GM21723 (cell line): ENCODE measurements around the gene METAP2.
"Not testable (repeated sequence)": the region's sequence is repeated elsewhere in the genome, so short reads cannot be mapped to it uniquely, and the experiment has no call there.

ENCODE experiments used
- ATAC-seq: cut with Tn5 transposase; IDR thresholded peaks from one replicate; pipeline ENCODE4 v1.9.1; 2021; ENCODE audit warnings: mild to moderate bottlenecking, moderate library complexity; ENCODE audit not compliant: unreplicated experiment

METAP2 gene

GRCh38 chr12:95462081-95462480 lies 11.9 kb upstream of the METAP2 start:
- no peak for ATAC-seq

DNA sequence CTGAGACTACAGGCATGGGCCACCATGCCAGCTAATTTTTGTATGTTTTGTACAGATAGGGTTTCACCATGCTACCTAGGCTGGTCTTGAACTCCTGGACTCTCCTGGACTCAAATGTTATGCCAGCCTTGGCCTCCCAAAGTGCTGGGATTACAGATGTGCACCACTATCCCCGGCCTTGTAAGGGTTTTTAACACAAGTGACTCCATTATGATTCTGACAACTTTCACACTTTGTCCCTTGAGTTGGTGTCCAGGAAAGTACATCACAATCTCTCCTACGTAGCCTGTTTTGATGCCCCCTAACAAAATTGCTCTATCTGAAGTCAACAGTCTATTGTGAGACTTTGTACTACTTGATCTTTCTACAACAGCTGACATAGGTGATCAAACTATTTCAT lies 11.4 kb upstream of the METAP2 start:
- ATAC-seq = no peak

- no peak for ATAC-seq
Observed at GRCh38 chr12:95463050-95463449, 10.9 kb upstream of the METAP2 start.

GRCh38 chr12:95463776-95464175 lies 10.2 kb upstream of the METAP2 start:
- ATAC-seq = not testable (repeated sequence)

DNA sequence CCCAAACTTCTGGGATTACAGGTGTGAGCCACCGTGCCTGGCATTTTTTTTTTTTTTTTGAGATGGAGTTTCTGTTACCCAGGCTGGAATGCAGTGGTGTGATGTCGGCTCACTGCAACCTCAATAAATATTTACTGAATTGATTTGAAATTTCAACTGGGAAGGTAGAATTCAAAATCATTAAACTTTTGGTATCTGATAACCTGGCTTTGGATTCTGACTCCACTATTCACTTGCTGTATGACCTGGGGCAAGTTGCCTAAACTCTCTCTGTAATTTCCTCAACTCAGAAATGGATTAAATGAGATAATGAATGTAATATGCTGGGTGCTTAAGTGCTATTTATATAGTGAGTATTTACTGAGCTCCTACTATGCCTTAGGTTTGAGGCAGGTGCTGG lies 8.7 kb upstream of the METAP2 start:
- no peak for ATAC-seq

- no peak for ATAC-seq
Observed at GRCh38 chr12:95470300-95470699, 3.7 kb upstream of the METAP2 start.

DNA sequence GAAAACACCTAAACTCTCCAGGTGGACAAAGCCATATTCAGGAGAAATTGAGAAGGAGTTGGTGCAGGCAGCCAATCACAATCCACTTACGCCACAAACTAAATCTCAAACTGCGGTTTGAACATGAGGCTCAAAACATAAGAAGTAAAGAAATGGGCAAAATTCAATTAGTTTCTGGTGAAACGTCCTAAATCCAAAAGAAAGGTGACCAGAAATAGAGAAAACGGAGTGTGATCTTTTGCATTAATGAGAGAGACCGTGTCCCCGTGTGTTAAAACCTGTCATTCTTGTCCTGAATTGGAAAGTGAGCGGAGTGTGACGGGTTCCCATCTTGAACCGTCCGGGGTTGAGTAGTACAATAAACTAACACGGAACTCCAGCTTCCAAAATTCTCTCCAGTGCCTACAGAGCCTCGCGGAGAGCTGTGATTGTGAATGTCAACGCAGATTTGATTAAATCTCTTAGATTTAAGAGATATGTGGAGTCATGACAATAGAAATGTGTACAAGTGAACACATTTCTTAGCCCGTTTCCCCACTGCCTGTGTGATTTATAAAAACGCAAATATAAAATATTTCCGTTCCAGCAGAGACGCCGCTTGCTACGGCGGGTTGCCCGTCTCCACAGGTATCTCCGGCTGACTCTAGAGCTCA lies 595 bp upstream of the METAP2 start:
- ATAC-seq = peak; percentile 51

- ATAC-seq = peak; percentile 4
Observed at GRCh38 chr12:95474660-95474958, 657 bp downstream of the METAP2 start.

GRCh38 chr12:95480230-95480629 lies 6.3 kb downstream of the METAP2 start:
- peak; percentile 49 for ATAC-seq

DNA sequence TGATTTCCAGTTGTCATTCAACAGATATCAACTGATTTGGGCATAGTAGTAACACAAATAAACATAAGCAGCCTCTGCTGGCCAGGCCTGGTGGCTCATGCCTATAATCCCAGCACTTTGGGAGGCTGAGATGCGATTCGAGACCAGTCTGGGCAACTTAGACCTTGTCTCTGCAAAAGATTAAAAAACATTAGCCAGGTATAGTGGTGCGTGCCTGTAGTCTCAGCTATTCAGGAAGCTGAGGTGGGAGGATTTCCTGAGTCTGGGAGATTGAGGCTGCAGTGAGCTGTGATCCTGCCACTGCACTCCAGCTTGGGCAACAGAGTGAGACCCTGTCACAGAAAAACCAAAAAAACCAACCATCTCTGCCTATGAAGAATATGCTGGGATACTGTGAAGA lies 7.1 kb downstream of the METAP2 start:
- no peak for ATAC-seq

- ATAC-seq = no peak
Observed at GRCh38 chr12:95481888-95482287, 7.9 kb downstream of the METAP2 start.

DNA sequence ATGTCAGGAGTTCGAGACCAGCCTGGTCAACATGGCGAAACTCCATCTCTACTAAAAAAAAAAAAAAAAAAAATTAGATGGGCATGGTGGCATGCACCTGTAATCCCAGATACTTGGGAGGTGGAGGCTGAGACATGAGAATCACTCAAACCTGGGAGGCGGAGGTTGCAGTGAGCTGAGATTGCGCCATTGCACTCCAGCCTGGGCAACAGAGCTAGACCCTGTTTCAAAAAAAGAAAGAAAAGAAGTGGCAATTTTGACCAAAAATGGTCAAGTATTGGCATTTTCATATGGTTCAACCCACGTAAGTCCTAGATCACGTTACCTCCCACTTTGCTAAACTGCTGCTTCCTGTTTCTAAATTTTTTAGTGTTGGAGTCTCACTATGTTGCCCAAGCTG lies 8.6 kb downstream of the METAP2 start:
- ATAC-seq = not testable (repeated sequence)

GRCh38 chr12:95484524-95484923 lies 10.6 kb downstream of the METAP2 start:
- no peak for ATAC-seq

GRCh38 chr12:95487024-95487423 lies 13.1 kb downstream of the METAP2 start:
- no peak for ATAC-seq

- ATAC-seq = no peak
Observed at GRCh38 chr12:95492462-95492861, 18.5 kb downstream of the METAP2 start.

- ATAC-seq = no peak
Observed at GRCh38 chr12:95494888-95495287, 20.9 kb downstream of the METAP2 start.

GRCh38 chr12:95495433-95495832 lies 21.5 kb downstream of the METAP2 start:
- no peak for ATAC-seq

DNA sequence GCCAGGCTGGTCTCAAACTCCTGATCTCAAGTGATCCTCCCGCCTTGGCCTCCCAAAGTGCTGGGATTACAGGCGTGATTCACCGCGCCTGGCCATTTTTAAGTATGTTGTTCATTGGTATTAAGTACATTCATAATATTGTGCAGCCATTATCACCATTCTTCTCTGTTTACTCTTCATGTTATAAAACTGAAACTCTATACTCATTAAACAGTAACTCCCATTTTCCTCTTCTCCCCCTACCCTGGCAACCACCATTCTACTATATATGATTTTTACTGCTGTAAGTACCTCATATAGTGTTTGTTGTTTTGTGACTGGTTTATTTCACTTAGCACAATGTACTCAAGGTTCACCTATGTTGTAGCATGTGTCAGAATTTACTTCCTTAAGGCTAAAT lies 23.1 kb downstream of the METAP2 start:
- ATAC-seq = no peak

DNA sequence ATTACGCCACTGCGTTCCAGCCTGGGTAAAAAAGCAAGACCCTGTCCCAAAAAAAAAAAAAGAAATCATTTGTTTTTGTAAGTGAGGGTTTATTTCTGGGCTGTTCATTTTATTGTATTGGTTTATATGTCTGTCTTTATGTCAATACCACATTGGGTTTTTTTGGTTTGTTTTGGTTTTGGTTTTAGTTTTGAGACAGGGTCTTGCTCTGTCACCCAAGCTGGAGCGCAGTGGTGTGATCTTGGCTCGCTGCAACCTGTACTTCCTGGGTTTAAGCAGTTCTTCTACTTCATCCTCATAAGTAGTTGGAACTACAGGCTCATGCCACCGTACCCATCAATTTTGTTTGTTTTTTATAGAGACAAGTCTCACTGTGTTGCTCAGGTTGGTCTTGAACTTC lies 25.0 kb downstream of the METAP2 start:
- no peak for ATAC-seq

DNA sequence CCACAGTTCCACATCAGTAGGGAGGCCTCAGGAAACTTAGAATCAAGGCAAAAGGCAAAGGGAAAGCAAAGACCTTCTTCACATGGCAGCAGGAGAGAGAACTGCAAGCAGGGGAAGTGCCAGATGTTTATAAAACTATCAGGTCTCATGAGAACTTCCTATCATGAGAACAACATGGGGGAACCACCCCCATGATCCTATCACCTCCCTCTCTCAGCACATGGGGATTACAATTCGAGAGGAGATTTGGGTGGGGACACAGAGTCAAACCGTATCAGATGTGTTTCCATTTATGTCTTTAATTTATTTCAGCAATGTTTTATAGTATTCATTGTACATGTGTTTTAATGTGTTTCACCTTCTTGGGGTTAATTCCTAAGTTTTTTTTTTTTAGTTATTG lies 25.8 kb downstream of the METAP2 start:
- no peak for ATAC-seq

DNA sequence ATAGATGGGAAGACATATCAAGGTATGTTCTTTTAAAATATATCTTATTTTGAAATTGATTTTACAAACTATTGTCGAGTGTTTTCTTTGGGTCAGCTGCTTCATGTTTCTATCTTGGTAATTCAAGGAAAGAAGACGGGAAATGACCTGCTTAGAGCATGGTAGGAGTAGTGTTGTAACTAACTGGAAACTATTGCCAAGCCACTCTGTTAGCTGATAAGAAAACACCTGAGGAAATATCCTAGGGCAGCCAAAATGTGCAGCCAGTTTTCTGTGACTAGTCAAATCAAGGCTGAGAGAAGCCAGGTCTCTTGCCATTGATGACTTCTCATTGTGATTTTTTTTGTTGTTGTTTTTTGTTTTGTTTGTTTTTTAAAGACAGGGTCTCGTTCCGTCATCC lies 30.2 kb downstream of the METAP2 start:
- no peak for ATAC-seq

- no peak for ATAC-seq
Observed at GRCh38 chr12:95505039-95505438, 31.1 kb downstream of the METAP2 start.

GRCh38 chr12:95506707-95507523 lies 33.0 kb downstream of the METAP2 start:
- no peak for ATAC-seq
